HG03045 (cell line): ENCODE measurements around the gene DPP10.
"Not testable (repeated sequence)": the region's sequence is repeated elsewhere in the genome, so short reads cannot be mapped to it uniquely, and the experiment has no call there.

Experiments used
- ATAC-seq: cut with Tn5 transposase; IDR thresholded peaks from one replicate; pipeline ENCODE4 v1.9.1; 2021; ENCODE audit warnings: mild to moderate bottlenecking, moderate library complexity; ENCODE audit not compliant: unreplicated experiment

The DPP10 gene

DNA sequence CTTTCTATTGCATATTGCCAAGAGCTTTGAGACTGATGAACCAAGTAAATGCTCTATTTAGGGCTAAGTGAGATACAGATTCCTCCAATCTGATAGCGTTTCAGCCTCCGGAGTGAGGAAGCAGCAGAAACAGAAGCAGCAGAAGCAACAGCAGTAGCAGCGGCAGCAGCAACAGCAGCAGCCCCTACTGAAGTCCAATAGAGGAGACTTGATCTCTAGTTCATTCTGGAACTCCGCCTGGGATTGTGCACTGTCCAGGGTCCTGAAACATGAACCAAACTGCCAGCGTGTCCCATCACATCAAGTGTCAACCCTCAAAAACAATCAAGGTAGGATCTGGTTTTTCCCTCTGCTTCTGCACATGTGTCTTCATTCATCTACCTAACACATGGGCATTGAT, at the start of gene DPP10:
DPP10 (plus strand) TSS at position 132 of the 400 bp plus-strand sequence.
- ATAC-seq, result no peak

DNA sequence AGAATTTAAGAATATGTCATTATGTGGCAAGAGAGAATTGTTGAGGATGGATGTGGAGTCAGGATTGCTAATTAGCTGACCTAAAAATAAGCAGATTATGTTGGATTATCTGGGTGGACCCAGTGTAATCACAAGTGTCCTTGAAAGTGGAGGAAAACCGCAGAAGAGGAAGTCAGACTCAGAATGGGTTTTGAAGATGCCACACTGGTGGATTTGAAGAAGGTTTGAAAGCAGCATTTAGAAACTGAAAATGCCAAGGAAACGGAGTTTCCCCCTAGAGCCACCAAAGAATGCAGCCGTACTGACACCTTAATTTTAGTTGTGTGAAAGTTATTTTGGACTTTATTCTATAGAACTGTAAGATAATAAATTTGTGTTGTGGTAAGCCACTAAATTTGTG, 41.6 kb upstream of the DPP10 start:
- no peak for ATAC-seq

DNA sequence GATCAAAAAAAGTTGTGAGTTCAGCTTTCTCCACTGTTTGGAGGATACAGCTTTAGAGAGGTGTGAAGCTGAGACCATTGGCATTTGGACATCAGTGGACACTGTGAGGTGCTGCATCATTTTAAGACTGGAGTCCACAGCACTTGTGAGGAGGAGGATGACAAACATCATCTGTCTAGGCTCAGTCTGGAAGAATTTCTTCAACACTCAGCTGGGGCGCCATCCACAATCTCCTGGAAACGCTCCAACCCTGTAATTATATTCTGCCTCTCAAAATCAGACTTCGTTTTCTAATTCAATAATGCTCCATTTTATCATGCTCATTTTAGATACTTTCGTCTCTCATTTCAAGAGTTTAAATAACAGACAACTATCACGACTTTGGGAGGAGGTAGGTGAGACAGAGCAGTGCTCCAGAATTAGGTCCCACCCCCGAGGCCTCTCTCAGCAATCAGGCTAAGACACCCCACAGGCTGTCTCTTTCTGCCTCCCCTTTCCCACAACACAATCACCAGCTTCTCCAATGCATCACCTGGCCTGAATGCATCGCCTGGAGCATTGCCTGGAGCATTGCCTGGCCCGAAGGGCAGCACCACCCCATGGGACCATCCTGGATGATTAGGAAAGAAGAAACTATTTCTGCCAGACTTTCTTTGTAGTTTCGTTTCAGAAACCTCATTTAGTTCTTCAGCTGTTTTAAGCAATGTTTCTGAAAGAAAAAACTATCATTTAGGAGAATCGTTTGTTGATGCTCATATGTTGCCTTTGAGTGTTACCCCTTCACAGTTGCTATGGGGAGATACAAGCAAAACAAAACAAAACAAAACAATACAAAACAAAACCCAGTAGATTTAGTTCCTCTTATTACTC, 37.0 kb upstream of the DPP10 start:
- no peak for ATAC-seq

DNA sequence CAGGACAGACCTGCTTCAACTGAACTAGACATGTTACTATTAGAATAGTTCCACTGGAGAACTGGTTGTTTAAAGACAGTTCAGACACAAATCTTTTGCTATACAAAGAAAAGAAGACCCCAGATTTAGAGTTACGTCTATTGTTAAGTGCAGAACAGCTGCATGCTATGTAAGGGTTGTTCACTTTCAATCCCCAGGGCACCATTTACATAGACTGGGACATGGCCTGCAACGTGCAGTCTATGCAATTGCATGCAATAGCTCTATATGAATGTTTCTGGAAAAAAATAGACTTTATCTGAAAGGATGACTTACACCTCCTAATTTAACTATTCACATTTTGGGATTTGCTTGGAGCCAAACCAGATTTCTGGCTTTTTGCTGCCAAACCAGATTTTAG, 36.1 kb upstream of the DPP10 start:
- no peak for ATAC-seq

DNA sequence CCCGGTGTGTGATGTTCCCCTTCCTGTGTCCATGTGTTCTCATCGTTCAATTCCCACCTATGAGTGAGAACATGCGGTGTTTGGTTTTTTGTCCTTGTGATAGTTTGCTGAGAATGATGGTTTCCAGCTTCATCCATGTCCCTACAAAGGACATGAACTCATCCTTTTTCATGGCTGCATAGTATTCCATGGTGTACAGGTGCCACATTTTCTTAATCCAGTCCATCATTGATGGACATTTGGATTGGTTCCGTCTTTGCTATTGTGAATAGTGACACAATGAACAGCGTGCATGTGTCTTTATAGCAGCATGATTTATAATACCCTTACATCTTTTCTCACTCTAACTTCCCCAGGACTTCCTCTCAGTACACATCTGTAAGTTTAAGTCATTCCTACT, 35.1 kb upstream of the DPP10 start:
- not testable (repeated sequence) for ATAC-seq

DNA sequence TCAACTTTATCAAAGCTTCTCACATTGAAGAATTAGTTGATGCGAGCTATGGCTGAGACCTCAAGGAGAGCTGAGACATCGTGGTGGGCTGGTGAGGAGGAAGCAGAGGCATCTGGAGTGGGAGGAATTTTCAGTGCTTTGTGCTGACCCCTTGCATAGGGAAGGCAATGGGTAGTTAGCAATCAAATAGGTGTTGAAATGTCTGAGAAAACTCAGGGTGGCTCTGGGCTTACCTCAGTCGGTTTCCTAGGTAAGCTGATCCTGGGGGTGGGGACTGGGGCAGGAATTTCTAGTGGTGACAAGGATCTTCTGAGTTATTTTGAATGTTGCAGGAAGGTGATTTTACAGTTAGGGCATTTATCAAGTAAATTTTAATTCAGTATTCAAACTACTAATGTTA, 20.7 kb upstream of the DPP10 start:
- no peak for ATAC-seq

DNA sequence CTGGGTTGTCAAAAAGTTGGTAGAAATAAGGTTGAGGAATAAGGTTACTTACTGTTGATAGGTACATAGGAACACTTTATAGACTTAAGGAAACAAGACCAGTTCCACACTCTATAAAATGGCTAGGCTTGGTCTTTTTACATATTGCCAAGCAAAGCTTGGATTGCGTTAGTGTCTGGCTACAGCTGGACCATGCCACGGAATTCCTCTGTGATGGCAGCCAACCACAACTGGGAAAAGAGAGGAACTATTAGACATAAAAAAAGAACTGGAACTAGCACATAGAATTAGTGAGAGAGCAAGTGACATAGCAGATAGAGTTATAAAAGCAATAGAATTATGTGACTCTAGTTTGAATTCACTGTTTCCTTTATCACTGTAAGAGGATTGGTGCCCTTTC, 17.7 kb upstream of the DPP10 start:
- no peak for ATAC-seq

DNA sequence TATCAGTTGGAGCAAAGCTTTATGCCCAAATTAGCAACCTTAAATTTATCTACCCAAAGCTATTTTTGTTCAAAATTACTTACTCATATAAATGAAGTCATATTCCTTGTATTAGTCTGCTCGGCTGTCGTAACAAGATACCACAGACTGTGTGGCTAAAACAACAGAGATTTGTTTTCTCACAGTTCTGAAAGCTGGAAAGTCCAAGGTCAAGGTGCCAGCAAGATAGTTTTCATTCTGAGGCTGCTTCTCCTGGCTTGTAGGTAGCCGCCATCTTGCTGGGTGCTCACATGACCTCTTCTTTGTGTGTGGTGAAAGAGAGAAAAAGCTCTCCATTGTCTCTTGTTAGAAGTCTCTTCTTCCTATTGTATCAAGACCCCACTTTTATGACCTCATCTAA, 15.7 kb upstream of the DPP10 start:
- no peak for ATAC-seq

DNA sequence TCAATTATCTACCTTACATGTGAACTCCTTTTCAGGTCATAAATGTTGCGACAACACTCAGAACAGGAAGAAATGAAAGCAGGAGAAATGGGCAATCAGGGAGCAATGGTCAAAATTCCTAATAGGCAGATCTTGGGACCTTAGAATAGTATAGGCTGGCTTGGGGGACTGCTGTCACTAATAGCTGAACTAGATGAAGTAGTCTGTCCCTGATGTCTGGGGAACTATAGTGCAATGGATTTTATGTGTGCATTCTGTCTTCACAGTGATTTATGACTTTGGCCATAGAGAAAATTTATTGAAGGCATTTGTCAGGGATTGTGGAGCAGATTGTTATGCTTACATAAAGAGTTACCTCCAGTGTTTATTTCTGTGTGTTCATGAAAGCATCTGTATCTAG, 6.1 kb upstream of the DPP10 start:
- ATAC-seq, result no peak

DNA sequence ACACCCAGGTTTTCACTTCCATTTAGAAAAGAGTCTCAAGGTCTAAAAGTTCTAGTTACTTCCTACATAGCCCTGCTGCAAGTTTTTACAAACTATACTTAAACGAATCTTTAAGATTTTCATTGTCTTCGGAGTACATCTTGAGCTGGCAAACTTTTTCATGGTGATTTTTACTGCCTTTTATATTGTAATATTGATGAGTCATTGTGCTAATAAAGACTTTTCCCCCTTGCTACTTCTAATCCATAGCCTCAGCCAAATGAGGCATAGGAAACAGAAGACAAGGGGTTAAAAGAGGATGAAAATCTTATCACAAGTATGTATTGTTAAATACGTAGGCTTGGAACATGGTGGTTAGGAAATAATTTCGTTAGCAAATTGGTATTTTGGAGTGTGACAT, 4.1 kb downstream of the DPP10 start:
- ATAC-seq, result no peak

DNA sequence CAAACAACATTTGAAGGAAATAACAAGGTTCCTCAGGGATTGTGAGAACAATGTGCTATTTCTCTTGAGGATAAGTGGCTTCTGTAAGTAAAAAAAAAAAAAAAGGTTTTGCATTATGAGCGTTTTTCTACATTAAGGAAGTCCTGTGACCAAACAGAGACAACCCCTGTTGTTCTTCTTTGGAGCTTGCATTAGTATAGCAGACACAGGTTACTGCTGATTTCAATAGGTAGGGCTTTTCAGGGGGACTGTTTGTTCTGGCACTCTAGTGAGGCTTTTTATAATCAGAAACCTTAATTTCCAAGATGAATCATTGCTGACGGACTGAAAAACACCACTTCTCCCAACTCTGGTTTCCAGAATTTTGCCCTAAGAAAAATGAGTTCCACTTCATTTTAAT, 8.2 kb downstream of the DPP10 start:
- no peak for ATAC-seq

DNA sequence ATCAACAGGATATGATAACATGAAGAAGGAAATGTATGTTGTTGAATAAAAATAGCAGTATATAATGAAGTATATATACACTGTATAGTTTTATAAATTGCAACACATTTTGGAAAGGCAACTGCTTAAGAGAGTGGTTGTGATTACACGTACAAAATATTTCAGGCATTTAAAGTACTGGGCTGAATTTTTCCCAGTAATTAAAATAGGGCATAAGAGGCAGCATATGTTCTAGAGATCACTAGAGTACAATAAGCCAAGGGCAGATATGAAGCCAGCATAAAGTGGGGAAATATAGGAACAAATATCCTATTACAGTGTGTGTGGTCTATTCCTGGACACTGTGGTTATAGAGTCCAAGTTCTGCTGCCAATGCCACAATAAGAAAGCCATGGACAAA, 14.1 kb downstream of the DPP10 start:
- ATAC-seq, result no peak

DNA sequence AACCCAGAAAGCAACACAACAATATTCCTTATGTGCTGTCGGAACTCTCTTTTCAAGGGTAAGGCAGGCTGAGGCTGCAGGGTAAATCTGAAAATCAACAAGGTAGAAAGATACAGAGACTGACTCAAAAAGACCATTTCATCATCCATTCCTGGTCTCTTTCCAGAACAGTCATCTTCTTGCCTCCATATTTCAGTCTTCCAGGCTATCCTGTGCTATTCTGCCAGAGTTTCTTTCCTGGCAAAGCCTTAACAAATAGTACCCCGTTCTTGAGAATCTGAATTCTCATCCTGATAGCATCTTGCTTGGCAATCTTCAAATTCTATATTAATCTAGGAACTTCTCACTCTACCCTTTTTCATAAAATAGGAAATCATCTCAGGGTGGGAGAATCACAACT, 15.5 kb downstream of the DPP10 start:
- ATAC-seq, result no peak

DNA sequence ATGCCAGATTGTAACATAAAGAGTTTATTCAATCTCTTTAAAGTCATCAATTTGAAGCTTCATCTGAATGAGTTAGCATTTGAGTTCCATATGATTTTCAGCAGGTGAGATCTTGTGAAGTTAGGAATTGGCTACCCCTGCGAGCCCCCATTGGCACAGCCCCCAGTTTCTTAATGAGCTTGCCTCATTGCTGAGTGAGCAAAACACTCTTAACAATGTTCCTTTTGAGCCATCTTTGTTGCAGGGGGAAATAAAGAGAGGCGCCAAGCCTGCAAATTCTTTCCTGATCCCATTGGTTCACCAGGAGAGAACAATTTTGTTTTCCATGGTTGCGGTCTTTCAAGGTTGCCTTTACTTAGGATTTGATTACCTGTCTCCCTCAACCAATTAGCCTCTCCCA, 18.7 kb downstream of the DPP10 start:
- ATAC-seq, result no peak

DNA sequence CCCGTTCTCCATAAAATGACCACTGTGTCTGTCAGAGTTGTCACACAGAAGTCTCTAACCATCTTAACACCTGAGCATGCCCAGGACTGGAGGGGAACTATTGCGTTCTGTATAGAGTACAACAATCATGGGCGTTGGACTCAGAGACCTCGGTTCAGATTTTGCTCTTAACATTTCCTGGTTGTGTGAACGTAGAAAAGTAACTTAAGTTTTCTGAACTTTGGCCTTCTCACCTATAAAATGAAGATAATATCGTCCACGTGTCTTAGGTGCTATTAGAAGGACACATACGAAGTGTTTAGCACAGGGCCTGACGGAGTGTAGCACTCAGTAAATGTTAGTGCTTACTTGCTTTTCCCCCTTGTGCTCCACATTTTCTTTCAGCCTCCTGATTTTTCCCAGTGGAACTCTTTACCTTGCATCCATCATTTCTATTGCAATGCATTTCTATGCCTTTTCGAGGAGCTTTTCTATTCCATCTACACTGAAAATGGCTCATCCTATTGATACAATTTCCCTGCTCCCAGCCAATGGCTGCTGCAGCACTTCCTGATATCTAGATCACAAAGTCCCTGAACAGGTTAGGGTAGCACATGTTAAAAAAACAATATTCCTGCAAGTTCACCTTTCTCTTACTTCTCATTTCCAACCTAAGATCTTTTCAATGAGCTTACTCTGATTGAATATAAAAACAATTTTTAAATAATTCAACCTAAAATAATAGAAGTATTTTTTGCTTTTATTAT, 22.7 kb downstream of the DPP10 start:
- no peak for ATAC-seq

DNA sequence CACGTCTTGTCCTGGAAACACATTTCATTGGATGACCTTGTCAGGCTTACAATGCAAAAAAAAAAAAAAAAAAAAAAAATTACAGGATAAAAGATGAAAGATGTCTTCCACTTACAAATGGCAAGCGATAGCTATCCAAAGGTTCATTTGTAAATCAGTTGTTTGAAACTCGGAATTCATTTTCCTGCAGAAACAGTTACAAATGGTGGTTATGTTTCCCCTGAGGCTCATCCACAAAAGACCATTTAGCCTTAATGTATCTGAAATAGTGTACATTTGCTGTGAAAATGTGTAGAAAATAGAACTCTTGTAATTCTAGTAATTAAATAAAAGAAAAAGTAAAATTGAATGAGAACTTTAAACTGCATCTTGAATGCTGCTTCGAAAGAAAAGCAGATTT, 25.9 kb downstream of the DPP10 start:
- no peak for ATAC-seq

DNA sequence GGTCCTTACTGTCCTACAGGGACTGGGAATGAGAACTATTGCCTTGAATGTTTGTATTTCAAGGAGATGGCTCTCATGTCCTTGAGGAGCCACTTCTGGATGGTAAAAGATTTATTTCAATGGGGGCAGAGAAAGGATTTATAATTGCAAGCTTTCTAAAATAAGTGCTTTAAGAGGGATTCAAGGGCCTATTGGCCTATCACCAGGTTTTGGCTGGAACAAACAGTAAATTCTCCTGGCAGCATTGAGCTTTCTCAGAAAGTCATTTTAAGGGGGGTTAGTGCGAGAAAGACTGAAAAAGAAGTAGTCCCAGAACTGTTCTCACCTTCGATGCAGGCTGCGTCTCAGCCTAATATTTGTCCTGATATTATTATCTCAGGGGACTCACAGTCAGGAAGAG, 29.8 kb downstream of the DPP10 start:
- no peak for ATAC-seq

DNA sequence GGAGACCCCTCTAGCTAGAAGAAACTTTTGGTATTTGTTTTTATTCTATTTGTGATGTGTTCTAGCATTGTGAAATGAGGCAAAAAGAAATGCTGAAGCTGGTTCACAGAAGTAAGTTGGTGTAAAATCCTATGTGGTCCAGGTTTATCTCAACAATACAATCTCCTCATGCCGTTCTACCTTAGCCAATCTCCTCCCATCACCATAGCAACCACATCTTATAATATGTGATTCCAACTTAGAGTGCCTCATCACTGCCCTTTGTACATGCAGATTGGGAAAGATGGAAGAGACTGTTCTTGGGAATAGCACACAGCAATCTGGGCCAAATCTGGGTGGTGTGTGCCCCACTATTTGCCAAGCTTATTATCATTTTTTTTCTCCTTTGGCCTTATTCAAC, 30.3 kb downstream of the DPP10 start:
- ATAC-seq, result no peak

DNA sequence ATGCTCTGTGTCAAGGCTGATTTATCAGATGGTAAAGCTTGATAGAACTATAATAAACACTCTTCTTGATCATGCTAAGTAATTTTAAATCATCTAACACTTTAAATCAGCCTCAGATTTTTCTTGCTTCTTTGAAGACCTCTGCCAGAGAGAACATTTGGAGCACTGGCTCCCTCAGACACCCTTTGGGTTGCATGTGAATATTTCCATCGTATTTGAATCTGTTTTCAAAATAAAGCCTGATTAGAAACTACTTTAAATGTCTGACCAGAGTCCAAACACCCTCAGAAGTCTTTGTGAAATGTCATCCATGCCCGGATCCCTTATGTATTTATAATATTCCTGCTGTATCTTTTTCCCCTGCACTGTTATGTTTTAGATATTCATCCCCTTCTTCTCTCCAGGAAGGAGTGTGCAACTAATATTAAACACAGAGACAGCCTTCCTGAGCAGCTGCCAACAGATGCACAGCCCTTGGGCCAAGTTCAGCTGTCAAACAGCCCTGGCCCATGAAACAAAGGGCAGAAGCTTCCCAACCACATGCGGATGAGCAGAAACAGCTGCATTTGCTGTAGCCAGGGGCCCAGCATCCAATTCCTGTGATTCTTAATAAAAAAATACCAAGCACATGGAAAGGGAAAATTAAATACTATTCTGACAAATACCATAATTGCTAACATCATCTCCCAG, 46.5 kb downstream of the DPP10 start:
- no peak for ATAC-seq

DNA sequence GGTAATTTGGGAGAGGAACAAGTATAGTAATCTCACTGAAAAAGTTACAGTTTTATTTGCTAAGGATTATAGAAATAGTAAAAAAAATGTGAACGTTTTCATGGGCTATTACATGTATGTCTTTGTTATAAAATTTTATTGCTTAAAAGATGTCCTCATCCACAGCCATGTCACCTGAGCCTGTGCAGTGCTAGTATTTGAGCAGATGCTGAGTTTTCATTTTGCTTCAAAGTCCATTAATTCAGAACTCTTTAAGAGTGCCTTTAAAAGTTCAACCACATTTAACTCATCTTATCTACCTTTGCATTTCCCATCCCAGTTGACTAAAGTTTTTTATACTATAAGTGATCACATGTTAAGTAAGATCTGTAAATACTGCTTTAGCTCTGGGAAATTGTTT, 52.6 kb downstream of the DPP10 start:
- ATAC-seq, result no peak

DNA sequence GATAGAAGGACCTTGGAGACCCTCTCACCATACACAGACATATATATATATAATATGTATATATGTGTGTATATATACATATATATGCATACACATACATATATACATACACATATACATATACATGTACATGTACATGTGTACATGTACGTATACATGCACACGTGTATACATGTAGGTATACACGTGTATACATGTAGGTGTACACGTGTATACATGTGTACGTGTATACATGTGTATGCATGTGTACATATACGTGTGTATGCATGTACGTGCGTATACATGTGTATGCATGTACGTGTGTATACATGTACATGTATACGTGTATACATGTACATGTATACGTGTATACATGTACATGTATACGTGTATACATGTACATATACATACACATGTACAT, 54.5 kb downstream of the DPP10 start:
- no peak for ATAC-seq

DNA sequence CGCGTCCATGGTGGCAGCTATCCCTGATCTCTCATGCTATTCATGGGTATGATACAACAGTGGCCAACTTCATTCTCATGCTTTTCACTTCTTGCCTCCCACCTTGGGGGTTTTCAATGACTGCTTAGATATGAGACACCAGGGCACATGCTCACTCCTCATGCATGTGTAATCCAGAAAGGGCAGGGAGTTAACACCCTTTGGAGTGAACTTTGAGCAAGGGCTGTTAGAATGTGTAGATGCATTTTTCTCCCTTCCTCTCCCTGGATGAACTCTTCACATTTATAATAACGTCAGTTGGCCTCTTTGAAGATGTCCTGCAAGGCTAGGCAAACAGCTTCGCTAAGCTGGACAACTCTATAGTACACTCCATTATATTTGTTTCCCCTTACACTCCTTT, 56.7 kb downstream of the DPP10 start:
- no peak for ATAC-seq
